IPS DF 19.7 (cell line): Measurements from ENCODE around the gene FBXO9.

Experiments
- DNase-seq: peaks from one replicate; pipeline ENCODE4 v3.0.0-alpha.2; 2013; ENCODE audit warnings: low read depth, low spot score

Gene FBXO9

GRCh38 chr6:53065266-53066076 lies at the start of gene FBXO9:
TSS of gene FBXO9 (plus strand) at chr6:53065404. CDS start at chr6:53065790, 386 bp downstream.
- DNase-seq = no peak

- no peak for DNase-seq
Measured at GRCh38 chr6:53015486-53015885, 49.7 kb upstream of the FBXO9 start.

GRCh38 chr6:53018446-53018845 lies 46.8 kb upstream of the FBXO9 start:
- no peak for DNase-seq

GRCh38 chr6:53020005-53020744 lies 45.0 kb upstream of the FBXO9 start:
- DNase-seq = no peak

- DNase-seq = no peak
Measured at GRCh38 chr6:53023323-53023722, 41.9 kb upstream of the FBXO9 start.

- no peak for DNase-seq
Measured at GRCh38 chr6:53026526-53026925, 38.7 kb upstream of the FBXO9 start.

- no peak for DNase-seq
Measured at GRCh38 chr6:53027131-53027718, 38.0 kb upstream of the FBXO9 start.

- no peak for DNase-seq
Measured at GRCh38 chr6:53028467-53028866, 36.7 kb upstream of the FBXO9 start.

GRCh38 chr6:53029257-53029656 lies 35.9 kb upstream of the FBXO9 start:
- no peak for DNase-seq

GRCh38 chr6:53029761-53030160 lies 35.4 kb upstream of the FBXO9 start:
- no peak for DNase-seq

GRCh38 chr6:53031281-53031680 lies 33.9 kb upstream of the FBXO9 start:
- no peak for DNase-seq

- no peak for DNase-seq
Measured at GRCh38 chr6:53032849-53033248, 32.4 kb upstream of the FBXO9 start.

GRCh38 chr6:53033764-53034163 lies 31.4 kb upstream of the FBXO9 start:
- no peak for DNase-seq

GRCh38 chr6:53035549-53036213 lies 29.5 kb upstream of the FBXO9 start:
- no peak for DNase-seq

GRCh38 chr6:53038141-53038540 lies 27.1 kb upstream of the FBXO9 start:
- no peak for DNase-seq

GRCh38 chr6:53038596-53038995 lies 26.6 kb upstream of the FBXO9 start:
- no peak for DNase-seq

GRCh38 chr6:53041356-53041755 lies 23.8 kb upstream of the FBXO9 start:
- DNase-seq = no peak

GRCh38 chr6:53042112-53042511 lies 23.1 kb upstream of the FBXO9 start:
- DNase-seq = no peak

GRCh38 chr6:53043581-53043980 lies 21.6 kb upstream of the FBXO9 start:
- DNase-seq = no peak

- DNase-seq = no peak
Measured at GRCh38 chr6:53044071-53044470, 21.1 kb upstream of the FBXO9 start.

GRCh38 chr6:53044572-53044971 lies 20.6 kb upstream of the FBXO9 start:
- no peak for DNase-seq
